Activated naive CD8-positive, alpha-beta T cell treated with anti-CD3 and anti-CD28 coated beads, Interleukin-2, amount 50 U/mL, for 24 hours (primary cell): ENCODE data around the gene TNFRSF1B.
"Not testable (repeated sequence)": the region's sequence is repeated elsewhere in the genome, so short reads cannot be mapped to it uniquely, and the experiment has no call there.

Experiments
- ATAC-seq: fragments of 150-1000 bp; cut with Tn5 transposase; one replicate; pipeline ENCODE4 v1.10.0; 2021
- DNase-seq: peaks from one replicate; pipeline ENCODE4 v3.0.0; 2021
- H3K27ac Mint-ChIP-seq: one replicate; pipeline ENCODE4 v1.8.0; 2021; ENCODE audit warnings: mild to moderate bottlenecking, mixed read lengths
- H3K27me3 Mint-ChIP-seq: one replicate; pipeline ENCODE4 v1.8.0; 2021; ENCODE audit warnings: mixed read lengths
- H3K36me3 Mint-ChIP-seq: one replicate; pipeline ENCODE4 v1.8.0; 2021; ENCODE audit warnings: low read depth, mixed read lengths
- H3K4me1 Mint-ChIP-seq: one replicate; pipeline ENCODE4 v1.8.0; 2021; ENCODE audit warnings: mixed read lengths
- H3K4me3 Mint-ChIP-seq: one replicate; pipeline ENCODE4 v1.8.0; 2021; ENCODE audit warnings: mild to moderate bottlenecking, moderate library complexity, mixed read lengths
- H3K9me3 Mint-ChIP-seq: one replicate; pipeline ENCODE4 v1.8.0; 2021; ENCODE audit warnings: mixed read lengths

The TNFRSF1B gene

GRCh38 chr1:12215118-12215961 lies 48.5 kb downstream of the TNFRSF1B start:
- ATAC-seq: no peak
- H3K27me3 Mint-ChIP-seq: no peaks in the 10 kb centered on the region
- no peaks in the 10 kb centered on the region for H3K9me3 Mint-ChIP-seq
- DNase-seq: no peak
- no peak overlapping the region for H3K27ac Mint-ChIP-seq
- peaks cover 6% of the 10 kb centered on the region for H3K4me1 Mint-ChIP-seq
- H3K36me3 Mint-ChIP-seq: no peaks in the 10 kb centered on the region
- H3K4me3 Mint-ChIP-seq: no peak overlapping the region

- Mint-ChIP-seq H3K36me3 (peaks cover 2% of the 10 kb centered on the region), H3K4me1 (no peaks in the 10 kb centered on the region), H3K4me3 (no peak overlapping the region), H3K27ac (no peak overlapping the region), H3K9me3 (peaks cover 13% of the 10 kb centered on the region), H3K27me3 (peaks cover 4% of the 10 kb centered on the region)
- ATAC-seq: no peak
- no peak for DNase-seq
Measured at GRCh38 chr1:12219800-12220199, 53.0 kb downstream of the TNFRSF1B start.

GRCh38 chr1:12220890-12221289 lies 54.1 kb downstream of the TNFRSF1B start:
- no peak for DNase-seq
- no peaks in the 10 kb centered on the region for H3K4me1 Mint-ChIP-seq
- no peak overlapping the region for H3K27ac Mint-ChIP-seq
- no peak overlapping the region for H3K4me3 Mint-ChIP-seq
- H3K36me3 Mint-ChIP-seq: peaks cover 2% of the 10 kb centered on the region
- ATAC-seq: no peak
- peaks cover 13% of the 10 kb centered on the region for H3K9me3 Mint-ChIP-seq
- peaks cover 4% of the 10 kb centered on the region for H3K27me3 Mint-ChIP-seq

GRCh38 chr1:12222700-12223099 lies 55.9 kb downstream of the TNFRSF1B start:
- H3K36me3 Mint-ChIP-seq, ATAC-seq, H3K27ac Mint-ChIP-seq, H3K4me1 Mint-ChIP-seq, H3K27me3 Mint-ChIP-seq, H3K4me3 Mint-ChIP-seq, DNase-seq: not testable (repeated sequence)
- H3K9me3 Mint-ChIP-seq: peaks cover 13% of the 10 kb centered on the region

- H3K36me3 Mint-ChIP-seq, ATAC-seq, H3K4me1 Mint-ChIP-seq, DNase-seq, H3K4me3 Mint-ChIP-seq, H3K27ac Mint-ChIP-seq, H3K27me3 Mint-ChIP-seq: not testable (repeated sequence)
- H3K9me3 Mint-ChIP-seq: peaks cover 13% of the 10 kb centered on the region
Measured at GRCh38 chr1:12224092-12224491, 57.3 kb downstream of the TNFRSF1B start.

- DNase-seq: no peak
- peak overlapping the region; percentile 52 for H3K4me3 Mint-ChIP-seq
- no peaks in the 10 kb centered on the region for H3K9me3 Mint-ChIP-seq
- ATAC-seq: no peak
- H3K36me3 Mint-ChIP-seq: peaks cover 3% of the 10 kb centered on the region
- H3K27ac Mint-ChIP-seq: no peak overlapping the region
- peaks cover 15% of the 10 kb centered on the region for H3K4me1 Mint-ChIP-seq
- H3K27me3 Mint-ChIP-seq: peaks cover 2% of the 10 kb centered on the region
Measured at GRCh38 chr1:12228979-12229378, 62.2 kb downstream of the TNFRSF1B start.

GRCh38 chr1:12229386-12229834 lies 62.6 kb downstream of the TNFRSF1B start:
- peaks cover 15% of the 10 kb centered on the region for H3K4me1 Mint-ChIP-seq
- DNase-seq: no peak
- ATAC-seq: no peak
- peaks cover 3% of the 10 kb centered on the region for H3K36me3 Mint-ChIP-seq
- H3K4me3 Mint-ChIP-seq: peak overlapping the region; percentile 52
- H3K9me3 Mint-ChIP-seq: no peaks in the 10 kb centered on the region
- no peaks in the 10 kb centered on the region for H3K27me3 Mint-ChIP-seq
- no peak overlapping the region for H3K27ac Mint-ChIP-seq

- H3K4me3 Mint-ChIP-seq: peak within 1 kb of the TSS; percentile 87
Measured at GRCh38 chr1:12229835-12230548, 63.2 kb downstream of the TNFRSF1B start, which contains the start of gene VPS13D. Gene VPS13D (plus strand): TSS chr1:12230030. CDS start chr1:12234267, 4,237 bp downstream.

GRCh38 chr1:12230549-12231275 lies 63.9 kb downstream of the TNFRSF1B start:
- Mint-ChIP-seq H3K4me1 (peaks cover 15% of the 10 kb centered on the region), H3K4me3 (peak overlapping the region; percentile 87), H3K36me3 (peaks cover 6% of the 10 kb centered on the region), H3K9me3 (no peaks in the 10 kb centered on the region), H3K27me3 (no peaks in the 10 kb centered on the region), H3K27ac (peak overlapping the region; percentile 60)
- ATAC-seq: no peak
- no peak for DNase-seq

More at GRCh38 chr1:12229835-12230548, 63.2 kb downstream of the TNFRSF1B start, which contains the start of gene VPS13D:
- Mint-ChIP-seq H3K27ac (peak within 1 kb of the TSS; percentile 60), H3K27me3 (no peaks in the 10 kb centered on the region), H3K9me3 (no peaks in the 10 kb centered on the region), H3K36me3 (peaks cover 6% of the 10 kb centered on the region), H3K4me1 (peaks cover 15% of the 10 kb centered on the region)
- peak; percentile 95 for ATAC-seq
- peak; percentile 92 for DNase-seq

GRCh38 chr1:12231276-12231595 lies 64.4 kb downstream of the TNFRSF1B start:
- Mint-ChIP-seq H3K27me3 (no peaks in the 10 kb centered on the region), H3K4me3 (peak overlapping the region; percentile 87), H3K4me1 (peaks cover 15% of the 10 kb centered on the region), H3K36me3 (peaks cover 9% of the 10 kb centered on the region), H3K27ac (no peak overlapping the region), H3K9me3 (no peaks in the 10 kb centered on the region)
- DNase-seq: no peak
- ATAC-seq: no peak

GRCh38 chr1:12232221-12232620 lies 65.4 kb downstream of the TNFRSF1B start:
- H3K4me3 Mint-ChIP-seq: no peak overlapping the region
- H3K36me3 Mint-ChIP-seq: peaks cover 15% of the 10 kb centered on the region
- no peaks in the 10 kb centered on the region for H3K9me3 Mint-ChIP-seq
- H3K27ac Mint-ChIP-seq: no peak overlapping the region
- peaks cover 15% of the 10 kb centered on the region for H3K4me1 Mint-ChIP-seq
- DNase-seq (no peak), ATAC-seq (no peak)
- no peaks in the 10 kb centered on the region for H3K27me3 Mint-ChIP-seq

GRCh38 chr1:12244078-12244477 lies 77.3 kb downstream of the TNFRSF1B start:
- Mint-ChIP-seq H3K4me1 (no peaks in the 10 kb centered on the region), H3K4me3 (no peak overlapping the region), H3K36me3 (peaks cover 29% of the 10 kb centered on the region), H3K9me3 (no peaks in the 10 kb centered on the region), H3K27ac (no peak overlapping the region), H3K27me3 (no peaks in the 10 kb centered on the region)
- ATAC-seq (no peak), DNase-seq (peak; percentile 20)

- Mint-ChIP-seq H3K9me3 (no peaks in the 10 kb centered on the region), H3K36me3 (peaks cover 32% of the 10 kb centered on the region), H3K27ac (no peak overlapping the region), H3K4me3 (no peak overlapping the region), H3K27me3 (no peaks in the 10 kb centered on the region), H3K4me1 (no peaks in the 10 kb centered on the region)
- DNase-seq (no peak), ATAC-seq (no peak)
Measured at GRCh38 chr1:12244585-12244984, 77.8 kb downstream of the TNFRSF1B start.

- Mint-ChIP-seq H3K4me3 (no peak overlapping the region), H3K27me3 (no peaks in the 10 kb centered on the region), H3K9me3 (no peaks in the 10 kb centered on the region), H3K4me1 (no peaks in the 10 kb centered on the region), H3K27ac (no peak overlapping the region), H3K36me3 (peaks cover 38% of the 10 kb centered on the region)
- no peak for DNase-seq
- no peak for ATAC-seq
Measured at GRCh38 chr1:12245116-12245515, 78.3 kb downstream of the TNFRSF1B start.
